Esophagus mucosa (tissue), 1 donor: ENCODE results near the gene SFXN5. TPM values are rescaled to one million over a fixed set of nuclear protein-coding genes. Genes with fewer than 3 reads are reported as not detected.

ENCODE experiments used
- ATAC-seq: fragments of 200-7000 bp; cut with Tn5 transposase; one replicate; pipeline ENCODE4 v1.9.1; 2020
- total RNA-seq: library from RNA; stranded (reverse); gene quantifications from one replicate; pipeline ENCODE4 v1.2.4, GENCODE V29; 2023
- donor health status: DM: yes; HTN: yes; CAD: no.

Gene SFXN5
- total RNA-seq, 1 donor from 2014 or later, result 12.2 TPM

- ATAC-seq, result no peak
Observed at GRCh38 chr2:72993933-72994280, 77.6 kb downstream of the SFXN5 start.

DNA sequence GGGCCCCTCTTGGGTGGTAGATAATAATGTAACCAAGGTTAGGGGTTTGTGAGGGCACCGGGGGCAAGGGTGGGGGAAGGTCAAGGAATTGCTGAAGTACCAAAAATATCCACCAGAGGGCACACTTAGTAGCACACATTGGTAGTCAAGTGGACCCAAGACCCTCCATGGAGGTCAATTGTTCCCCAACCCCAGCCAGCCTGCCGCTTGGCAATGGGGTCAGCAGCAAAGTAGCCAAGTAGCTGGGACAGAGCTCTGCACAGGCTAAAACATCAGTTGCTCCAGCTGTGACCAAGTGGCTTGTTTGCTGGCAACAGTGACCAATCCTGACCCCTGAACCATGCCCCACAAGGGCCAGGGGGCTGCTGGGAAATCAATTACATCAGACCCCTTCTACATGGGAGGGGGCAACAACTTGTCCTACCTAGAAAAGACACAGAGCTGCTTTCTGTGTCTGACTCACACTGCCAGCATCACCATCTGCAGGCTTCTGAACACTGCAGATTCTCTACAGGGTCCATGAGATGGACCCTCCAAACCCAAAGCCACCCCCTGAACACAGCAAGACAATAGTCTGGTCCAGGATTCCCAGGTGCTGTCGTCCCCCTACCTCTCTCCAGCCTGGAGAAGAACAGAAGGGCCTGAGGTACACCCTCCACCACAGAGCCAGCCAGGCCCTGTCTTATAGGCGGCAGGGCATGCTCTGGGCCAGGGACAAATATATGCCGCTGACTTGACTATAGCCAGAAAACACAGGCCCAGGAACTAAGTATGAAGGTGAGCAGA, 78.2 kb downstream of the SFXN5 start:
- no peak for ATAC-seq

DNA sequence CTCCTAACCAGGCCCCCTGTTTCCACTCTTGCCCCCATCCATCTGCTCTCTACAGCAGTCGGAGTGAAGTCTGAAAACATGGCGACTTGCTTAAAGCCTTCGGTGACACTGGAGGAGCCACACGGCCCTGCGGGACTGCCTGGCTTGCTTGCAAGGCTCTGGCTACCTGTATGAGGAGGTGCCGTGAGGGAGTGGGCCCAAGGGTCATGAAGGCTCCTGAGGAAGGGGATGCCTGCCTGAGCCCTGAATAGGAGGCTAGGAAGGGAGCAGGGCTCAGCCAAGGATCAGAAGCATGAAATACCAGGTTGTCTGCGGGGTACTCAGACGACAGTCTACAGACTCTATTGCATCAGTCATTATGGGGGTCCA, 78.8 kb downstream of the SFXN5 start:
- no peak for ATAC-seq

DNA sequence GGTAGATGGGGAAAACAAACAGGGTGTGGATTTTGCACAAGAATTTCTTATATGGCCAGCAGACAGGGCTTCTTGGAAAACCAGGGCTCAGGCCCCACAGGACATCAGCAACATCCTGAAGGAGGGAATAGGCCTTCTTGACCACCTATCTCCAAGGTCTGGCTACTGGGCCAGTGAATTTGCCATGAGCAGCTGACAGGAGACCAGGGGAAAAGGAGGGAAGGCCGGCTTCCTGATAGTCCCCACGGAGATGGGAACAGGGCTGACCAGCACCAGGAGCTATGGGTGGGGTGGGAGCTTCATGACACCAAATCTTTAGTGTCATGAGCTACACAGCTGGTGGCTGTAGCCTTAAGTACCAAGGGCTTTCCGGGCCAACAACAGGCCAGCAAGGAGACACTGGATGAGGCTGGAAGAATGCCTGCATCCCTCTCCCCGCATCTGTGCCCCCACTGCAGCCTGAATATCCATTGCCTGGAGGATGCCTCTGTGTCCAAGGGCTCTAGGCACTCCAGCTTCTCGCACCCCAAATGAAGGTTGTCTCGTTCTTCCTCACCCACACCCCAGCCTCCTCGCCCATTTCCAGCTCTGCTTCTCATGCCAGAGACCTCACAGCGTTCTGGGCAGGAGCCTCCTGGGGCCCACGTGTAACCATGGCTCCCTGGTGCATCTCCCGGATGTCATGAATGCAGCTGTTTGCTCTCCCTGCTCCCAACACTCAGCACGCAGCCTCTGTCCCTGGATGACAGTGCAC, 79.4 kb downstream of the SFXN5 start:
- ATAC-seq, result no peak

DNA sequence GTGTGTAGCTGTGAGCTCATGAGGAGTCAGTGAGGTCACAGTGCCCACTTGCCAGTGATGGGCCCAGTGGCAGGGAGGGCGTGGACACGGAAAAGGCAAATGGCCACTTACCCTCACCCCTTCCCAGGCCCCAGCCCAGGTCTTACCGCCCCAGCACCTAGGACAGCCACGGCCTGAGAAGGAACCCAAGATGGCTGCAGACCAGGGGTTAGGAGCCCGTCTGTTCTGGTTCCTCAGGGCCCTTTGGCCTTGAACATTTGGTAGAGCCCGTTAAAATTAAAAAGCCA, 80.1 kb downstream of the SFXN5 start:
- no peak for ATAC-seq

DNA sequence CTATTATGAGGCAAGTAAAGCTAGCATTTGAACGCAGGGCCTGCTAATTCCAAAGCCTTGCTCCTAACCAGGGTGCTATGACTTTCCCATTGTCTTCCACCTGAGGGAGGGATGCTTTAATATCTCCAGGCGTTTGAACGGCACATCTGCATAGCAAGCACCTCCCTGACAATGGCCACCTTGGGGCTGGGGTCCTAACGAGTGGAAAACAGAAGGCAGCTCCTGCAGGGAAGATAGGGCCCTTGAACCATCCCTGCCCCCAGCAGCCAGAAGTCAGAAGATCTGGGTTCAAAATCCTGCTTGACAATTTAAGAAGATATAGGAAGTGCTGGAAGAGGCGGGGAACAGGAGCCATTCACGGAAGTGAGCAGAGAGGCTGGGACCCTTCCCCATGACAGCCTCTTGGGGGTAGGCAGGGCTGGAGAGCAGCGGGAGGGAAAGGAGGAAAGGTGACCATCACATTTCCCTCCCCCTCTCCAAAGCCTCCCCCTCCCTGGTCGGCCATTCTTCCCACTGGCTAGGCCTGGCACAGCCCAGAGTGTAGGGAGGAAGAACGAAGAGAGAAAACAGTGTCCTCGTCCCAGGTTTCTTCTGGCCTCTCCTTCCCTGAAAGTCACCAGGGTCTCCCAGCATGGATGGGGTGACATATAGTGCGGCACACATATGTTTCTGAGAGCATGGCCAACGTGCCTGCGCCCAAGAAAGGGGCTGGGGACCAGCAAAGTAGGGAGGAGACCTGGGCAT, 80.6 kb downstream of the SFXN5 start:
- ATAC-seq, result no peak

GRCh38 chr2:72989770-72990556, 81.5 kb downstream of the SFXN5 start:
- no peak for ATAC-seq

- no peak for ATAC-seq
Observed at GRCh38 chr2:72988726-72989273, 82.7 kb downstream of the SFXN5 start.

GRCh38 chr2:72988041-72988440, 83.5 kb downstream of the SFXN5 start:
- no peak for ATAC-seq

GRCh38 chr2:72985891-72986683, 85.4 kb downstream of the SFXN5 start:
- ATAC-seq, result no peak

DNA sequence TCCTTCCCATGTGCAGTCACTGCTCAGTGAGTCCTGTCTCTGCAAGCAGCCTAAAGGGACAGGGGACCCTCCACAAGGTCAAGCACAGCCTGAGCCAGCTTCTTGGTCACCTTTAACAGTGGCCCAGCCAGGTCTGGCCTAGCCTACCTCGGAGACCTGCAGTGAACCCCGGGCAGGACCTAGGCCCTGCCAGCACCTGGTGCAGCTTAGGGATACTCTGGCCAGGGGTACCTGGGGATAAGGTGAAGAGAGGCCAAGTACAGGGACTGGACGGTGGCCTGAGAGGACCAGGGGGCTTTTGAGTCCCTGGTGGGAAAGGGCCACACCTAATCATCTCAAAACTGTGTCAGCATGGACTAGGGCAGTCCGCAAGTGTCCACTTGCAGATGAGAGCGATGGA, 86.4 kb downstream of the SFXN5 start:
- ATAC-seq, result no peak

- ATAC-seq, result no peak
Observed at GRCh38 chr2:72984172-72984671, 87.3 kb downstream of the SFXN5 start.

GRCh38 chr2:72983500-72984161, 87.9 kb downstream of the SFXN5 start:
- ATAC-seq, result no peak

- no peak for ATAC-seq
Observed at GRCh38 chr2:72982781-72983499, 88.6 kb downstream of the SFXN5 start.

GRCh38 chr2:72982219-72982618, 89.3 kb downstream of the SFXN5 start:
- ATAC-seq, result no peak

GRCh38 chr2:72981536-72981935, 90.0 kb downstream of the SFXN5 start:
- no peak for ATAC-seq

DNA sequence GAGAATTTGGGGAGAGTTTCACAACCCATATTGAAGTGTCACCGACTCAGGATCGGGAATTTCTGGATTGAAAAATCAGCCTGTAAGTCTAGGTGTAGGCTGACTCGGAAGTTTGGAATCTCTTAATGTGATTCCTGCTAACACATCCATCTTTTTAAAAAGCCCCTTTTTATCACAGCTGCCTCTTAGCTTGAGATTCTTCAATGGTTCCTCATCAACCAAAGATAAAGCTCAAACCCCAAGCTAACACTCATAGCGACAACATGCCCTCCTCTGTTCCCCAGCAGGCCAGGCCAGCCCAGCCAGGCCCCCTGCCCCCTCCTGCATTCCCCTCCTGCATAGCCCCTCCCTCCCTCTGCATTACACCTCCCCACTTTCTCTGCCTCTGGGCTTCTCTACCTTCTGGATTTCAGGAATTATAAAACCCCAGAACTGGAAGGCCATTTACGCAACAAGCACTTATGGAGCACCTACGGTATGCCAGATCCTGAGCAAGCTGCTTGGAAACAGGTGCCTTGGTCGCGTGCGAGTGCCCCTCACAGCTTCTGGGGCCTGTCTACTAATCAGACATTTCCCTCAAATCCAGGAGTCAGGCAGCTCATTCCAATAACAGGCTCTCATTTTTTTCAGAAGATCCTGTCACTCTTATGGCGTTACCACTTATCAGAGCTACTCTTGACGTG, 90.8 kb downstream of the SFXN5 start:
- ATAC-seq, result no peak

DNA sequence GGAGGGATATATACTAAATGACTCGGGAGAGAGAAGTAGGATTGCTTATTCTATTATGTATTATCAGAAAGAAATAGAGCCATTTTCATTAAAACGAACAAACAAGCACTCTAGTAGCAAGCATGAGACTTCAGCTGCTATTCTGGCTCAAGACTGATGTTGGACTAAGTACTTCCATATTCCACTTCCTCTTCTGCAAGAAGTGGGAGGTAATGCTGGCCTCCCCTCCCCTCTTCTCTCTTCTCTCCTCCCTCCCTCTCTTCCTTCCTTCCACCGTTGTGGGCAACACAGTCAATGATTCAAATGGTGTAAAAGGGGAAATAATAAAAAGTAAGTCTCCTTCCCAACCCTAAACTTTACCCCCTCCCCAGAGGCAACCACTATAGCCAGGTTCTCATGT, 91.6 kb downstream of the SFXN5 start:
- ATAC-seq, result no peak

DNA sequence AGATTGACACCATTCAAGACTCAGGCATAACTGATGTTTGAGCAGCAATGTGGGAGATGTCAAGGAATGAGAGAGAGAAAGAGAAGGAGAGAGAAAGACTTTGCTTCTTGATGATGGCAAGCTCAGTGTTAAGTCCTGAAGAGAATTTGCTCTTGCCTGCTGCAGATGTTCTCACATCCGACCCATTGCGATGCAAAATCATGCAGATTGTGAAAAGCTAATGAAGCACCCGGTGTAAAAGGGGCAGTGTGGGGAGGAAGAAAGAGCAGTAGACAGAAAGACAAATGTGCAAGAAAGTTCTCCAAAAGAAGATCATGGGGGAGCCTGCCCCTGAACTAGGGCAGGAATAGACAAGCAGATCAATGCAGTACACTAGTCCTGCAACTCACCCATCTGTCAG, 96.5 kb downstream of the SFXN5 start:
- ATAC-seq, result no peak

DNA sequence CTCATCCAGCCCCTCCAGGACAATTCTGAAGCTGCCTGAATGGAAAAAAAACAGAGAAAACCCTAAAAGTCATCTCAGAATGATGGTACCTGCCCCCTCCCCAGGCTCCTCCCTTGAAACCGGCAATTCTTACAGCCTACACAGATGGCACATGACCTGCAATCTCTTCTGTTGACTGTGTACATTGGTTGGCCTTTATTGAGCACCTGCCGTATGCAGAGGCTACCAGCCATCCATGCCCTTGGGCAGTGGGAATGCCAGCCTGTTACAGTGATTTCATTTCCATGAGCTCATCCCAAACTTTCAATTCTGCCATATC, 97.1 kb downstream of the SFXN5 start:
- ATAC-seq, result no peak
